Measurements from ENCODE around the gene PFKFB3.
"Not testable (repeated sequence)": the region's sequence is repeated elsewhere in the genome, so short reads cannot be mapped to it uniquely, and the experiment has no call there.

Gene PFKFB3

DNA sequence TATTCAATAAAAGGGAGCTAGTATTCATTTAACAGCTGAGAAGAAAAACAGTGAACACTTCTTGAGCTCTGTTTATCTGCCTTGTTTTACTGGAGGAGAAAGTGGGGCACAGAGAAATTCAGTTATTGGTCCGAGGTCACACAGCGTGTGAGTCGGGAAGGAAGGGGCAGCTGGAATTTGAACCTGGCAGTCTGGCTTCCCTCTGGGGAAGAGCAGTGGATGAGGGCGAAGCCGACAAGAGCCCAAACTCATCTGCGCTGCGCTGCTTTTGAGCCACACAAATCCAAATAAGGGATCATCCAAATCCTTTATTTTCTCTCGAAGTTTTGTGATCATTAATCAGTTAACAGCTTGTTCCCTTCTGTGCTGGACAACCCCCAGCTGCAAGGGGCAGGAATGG, 23.7 kb upstream of the PFKFB3 start:
- DNase-seq: no peak

- no peak for DNase-seq
Measured at GRCh38 chr10:6180480-6181110, 22.1 kb upstream of the PFKFB3 start.

GRCh38 chr10:6181249-6181648, 21.5 kb upstream of the PFKFB3 start:
- DNase-seq: no peak

GRCh38 chr10:6182454-6183098, 20.2 kb upstream of the PFKFB3 start:
- DNase-seq: no peak

DNA sequence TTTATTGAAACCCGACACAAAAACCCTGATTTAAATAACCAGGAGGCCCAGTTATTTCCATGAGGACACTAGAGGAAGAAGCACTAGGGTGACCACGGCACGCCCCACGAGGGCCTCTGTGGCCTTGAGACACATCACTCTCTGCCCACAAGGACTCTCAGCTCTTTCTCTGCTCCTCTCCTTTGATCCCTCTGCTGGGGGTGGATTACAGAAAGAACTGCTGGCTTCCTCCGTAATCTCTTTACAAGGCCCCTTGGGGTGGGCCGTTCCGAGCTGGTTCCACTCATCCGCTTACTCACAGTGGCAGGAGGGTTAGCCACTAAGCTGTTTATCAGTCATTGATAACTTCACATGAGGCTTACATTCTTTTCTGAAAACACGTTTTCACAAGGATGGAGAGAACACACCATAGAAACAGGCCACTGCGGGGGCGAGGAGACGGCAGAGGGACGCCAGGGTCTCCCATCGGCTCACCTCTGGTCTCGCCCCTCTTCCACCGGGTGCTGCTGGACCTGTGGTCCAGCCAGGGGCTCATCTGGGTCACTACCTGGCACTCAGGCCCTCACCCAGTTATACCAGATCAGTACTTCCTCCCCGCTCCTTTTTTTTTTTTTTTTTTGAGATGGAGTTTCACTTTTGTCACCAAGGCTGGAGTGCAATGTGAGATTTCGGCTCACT, 17.6 kb upstream of the PFKFB3 start:
- no peak for DNase-seq

DNA sequence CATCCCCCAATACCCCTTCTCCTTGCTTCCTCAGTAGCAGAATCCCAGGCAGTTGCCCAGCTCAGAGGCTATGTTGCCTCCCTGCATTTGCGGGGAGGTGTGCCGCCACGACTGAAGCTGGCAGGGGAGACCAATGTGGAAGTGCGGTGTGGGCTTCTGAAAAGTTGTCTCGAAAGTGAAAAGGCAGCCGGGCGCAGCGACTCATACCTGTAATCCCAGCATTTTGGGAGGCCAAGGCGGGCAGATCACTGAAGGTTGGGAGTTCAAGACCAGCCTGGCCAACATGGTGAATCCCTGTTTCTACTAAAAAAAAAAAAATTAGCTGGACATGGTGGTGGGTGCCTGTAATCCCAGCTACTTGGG, 15.9 kb upstream of the PFKFB3 start:
- no peak for DNase-seq

DNA sequence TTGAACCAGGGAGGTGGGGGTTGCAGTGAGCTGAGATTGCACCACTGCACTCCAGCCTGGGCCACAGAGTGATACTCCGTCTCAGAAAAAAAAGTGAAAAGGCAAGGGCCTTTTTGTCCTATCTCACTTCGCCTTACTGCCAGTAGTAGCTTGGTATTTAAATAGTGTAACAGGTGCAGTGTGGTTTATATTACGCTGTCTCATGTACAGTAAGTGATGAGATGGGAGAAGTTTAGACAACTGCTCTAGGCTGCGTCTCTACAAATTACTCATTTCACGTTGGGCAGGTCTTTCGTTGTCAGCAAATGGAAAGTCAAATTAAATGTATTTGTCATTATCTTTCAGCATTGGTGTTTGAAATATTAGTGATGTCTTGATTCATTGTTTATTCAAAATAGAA, 15.5 kb upstream of the PFKFB3 start:
- DNase-seq: no peak

GRCh38 chr10:6190033-6190432, 12.7 kb upstream of the PFKFB3 start:
- DNase-seq: not testable (repeated sequence)

- no peak for DNase-seq
Measured at GRCh38 chr10:6191147-6191546, 11.6 kb upstream of the PFKFB3 start.

DNA sequence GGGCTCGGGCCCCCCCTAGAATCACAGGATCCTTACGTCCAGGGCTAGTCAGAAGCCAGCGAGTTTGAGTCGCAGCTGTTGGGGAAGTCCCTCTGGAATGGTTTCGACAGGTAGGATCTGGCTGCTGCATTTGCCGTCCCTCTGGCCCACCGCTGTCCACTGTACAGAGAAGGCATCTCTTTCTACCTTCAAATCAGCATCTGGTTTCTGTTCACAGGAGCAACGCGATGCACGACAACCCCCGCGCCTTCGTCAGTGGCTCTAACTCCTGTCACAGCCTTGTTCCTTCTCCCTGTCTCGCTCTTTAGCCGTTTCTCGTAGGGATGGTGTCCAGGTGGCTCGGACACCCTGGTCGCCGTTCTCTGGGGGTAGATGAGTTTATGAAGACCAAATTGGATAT, 11.2 kb upstream of the PFKFB3 start:
- no peak for DNase-seq

- not testable (repeated sequence) for DNase-seq
Measured at GRCh38 chr10:6193342-6193741, 9.4 kb upstream of the PFKFB3 start.

DNA sequence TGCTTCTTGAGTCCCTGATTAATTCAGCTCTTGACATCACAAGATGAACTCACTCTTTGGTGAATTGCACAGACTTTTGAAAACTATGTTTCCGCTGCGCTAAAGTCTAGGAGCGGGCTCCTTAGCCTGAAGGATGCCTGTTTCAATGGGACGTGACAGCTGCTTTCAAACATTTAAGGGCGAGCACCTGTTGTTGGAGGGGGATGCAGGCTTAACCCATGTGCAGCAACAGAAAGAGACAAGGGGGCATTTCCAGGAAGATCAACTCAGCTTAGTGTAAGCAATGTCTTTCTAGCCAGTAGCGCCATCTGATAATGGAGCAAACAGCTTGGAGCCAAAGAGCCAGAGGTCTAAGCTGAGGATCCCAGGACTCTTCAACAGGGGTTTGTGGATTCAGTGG, 8.4 kb upstream of the PFKFB3 start:
- DNase-seq: no peak

- no peak for DNase-seq
Measured at GRCh38 chr10:6195376-6195775, 7.4 kb upstream of the PFKFB3 start.

- DNase-seq: no peak
Measured at GRCh38 chr10:6195846-6196245, 6.9 kb upstream of the PFKFB3 start.

- not testable (repeated sequence) for DNase-seq
Measured at GRCh38 chr10:6196524-6196923, 6.2 kb upstream of the PFKFB3 start.

DNA sequence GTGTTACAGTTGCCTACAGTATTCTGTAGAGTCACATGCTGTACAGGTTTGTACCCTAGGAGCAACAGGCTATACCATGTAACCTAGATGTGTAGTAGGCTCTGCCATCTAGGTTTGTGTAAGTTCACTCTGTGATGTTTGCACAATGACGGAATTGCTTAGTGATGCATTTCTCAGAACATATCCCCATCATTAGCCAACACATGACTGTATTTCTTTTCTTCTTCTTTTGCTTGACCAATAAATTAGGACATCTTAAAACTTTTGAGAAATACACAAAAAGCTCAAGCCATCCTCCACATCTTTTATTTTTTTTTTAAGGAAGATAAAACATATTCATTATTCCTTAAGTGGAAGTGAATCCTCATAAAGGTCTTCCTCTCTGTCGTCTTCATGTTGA, 5.4 kb upstream of the PFKFB3 start:
- DNase-seq: no peak

DNA sequence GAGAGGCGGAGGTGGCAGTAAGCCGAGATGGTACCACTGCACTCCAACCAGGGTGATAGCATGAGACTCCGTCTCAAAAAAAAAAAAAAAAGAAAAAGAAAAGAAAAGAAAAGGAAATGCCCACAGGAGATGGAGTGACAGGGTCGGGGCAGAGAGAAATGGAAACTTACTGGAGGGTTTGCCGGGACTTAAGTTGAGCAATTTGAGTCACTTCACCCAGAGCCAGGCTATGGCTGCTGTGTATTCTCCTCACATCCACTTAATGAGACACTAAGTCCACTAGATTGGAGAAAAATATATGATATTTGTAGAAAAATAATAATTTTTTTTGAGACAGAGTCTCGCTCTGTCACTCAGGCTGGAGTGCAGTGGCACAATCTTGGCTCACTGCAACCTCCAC, 4.6 kb upstream of the PFKFB3 start:
- DNase-seq: no peak

DNA sequence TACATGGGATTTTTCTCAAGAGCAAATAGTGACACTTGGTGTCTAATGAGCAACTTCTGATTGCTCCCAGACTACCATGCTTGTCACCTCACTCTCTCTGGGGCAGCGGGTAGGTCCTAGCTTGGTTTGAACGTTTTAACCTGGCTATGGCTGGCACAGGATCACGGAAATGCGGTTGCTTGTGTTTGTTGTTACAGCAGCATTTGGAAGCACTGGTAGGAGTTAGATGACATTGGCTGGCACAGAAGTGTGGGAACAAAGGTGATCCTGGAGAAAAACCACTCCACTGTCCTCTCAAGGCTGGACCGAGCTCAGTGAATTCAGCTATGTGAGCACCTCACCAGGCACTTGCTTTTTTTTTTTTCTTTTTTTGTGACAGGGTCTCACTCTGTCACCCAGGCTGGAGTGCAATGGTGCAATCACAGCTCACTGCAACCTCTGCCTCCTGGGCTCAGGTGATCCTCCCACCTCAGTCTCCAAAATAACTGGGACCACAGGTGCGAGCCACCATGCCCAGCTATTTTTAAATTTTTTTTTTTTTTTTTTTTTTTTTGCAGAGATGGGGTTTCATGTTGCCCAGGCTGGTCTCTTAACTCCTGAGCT, 3.5 kb upstream of the PFKFB3 start:
- DNase-seq: no peak

- no peak for DNase-seq
Measured at GRCh38 chr10:6200440-6200733, 2.3 kb upstream of the PFKFB3 start.

DNA sequence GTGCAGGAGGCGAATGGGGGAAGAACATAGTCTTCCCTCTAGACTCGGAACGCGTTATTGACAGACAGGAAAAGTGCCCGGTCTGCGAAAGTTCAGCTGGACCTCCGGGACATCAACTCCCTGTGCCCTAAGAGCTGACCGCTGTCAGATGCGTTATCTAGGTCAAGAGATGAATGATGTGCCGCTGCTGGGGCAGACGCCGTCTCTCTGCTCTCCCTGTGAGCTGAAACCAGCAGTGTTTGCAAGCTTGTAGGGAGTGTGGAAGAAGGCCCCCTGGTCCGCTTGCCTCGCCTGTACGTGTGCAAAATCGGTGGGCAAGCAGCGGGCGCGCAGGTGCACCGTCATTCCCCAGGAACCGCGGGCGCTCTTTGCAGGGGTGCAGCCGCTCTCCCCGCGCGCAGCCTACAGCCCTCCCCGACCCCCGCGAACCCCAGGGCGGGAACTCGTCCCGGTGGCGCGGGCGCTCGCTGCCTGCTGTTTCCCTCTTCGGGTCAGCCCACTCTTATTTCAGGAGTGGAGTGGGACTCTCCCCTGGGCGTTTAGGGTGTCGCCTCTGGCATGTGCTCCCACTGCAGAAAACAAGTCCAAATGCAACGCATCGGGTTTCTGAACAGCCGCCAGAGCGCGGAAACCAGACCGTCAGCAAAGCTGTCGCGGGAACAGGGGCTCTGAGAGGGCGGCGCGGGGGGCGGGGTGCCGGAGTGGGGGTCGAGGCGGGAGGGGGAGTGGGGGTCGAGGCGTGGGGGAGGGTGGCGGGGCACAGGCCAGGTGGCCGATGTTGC, 1.8 kb upstream of the PFKFB3 start:
- no peak for DNase-seq

GRCh38 chr10:6201516-6201975, 1.2 kb upstream of the PFKFB3 start:
- no peak for DNase-seq

GRCh38 chr10:6202098-6202683, 541 bp upstream of the PFKFB3 start:
- no peak for DNase-seq
